Hematopoietic multipotent progenitor cell treated with erythropoietin and hydrocortisone succinate and interleukin-3 and kit ligand, for 17 days (in vitro differentiated cells): ENCODE results near the gene CTNND2.
"Not testable (repeated sequence)": the region's sequence is repeated elsewhere in the genome, so short reads cannot be mapped to it uniquely, and the experiment has no call there.

Experiments
- DNase-seq: peaks from one replicate; pipeline ENCODE4 v3.0.0-alpha.2; 2015; ENCODE audit warnings: low spot score

Gene CTNND2

DNA sequence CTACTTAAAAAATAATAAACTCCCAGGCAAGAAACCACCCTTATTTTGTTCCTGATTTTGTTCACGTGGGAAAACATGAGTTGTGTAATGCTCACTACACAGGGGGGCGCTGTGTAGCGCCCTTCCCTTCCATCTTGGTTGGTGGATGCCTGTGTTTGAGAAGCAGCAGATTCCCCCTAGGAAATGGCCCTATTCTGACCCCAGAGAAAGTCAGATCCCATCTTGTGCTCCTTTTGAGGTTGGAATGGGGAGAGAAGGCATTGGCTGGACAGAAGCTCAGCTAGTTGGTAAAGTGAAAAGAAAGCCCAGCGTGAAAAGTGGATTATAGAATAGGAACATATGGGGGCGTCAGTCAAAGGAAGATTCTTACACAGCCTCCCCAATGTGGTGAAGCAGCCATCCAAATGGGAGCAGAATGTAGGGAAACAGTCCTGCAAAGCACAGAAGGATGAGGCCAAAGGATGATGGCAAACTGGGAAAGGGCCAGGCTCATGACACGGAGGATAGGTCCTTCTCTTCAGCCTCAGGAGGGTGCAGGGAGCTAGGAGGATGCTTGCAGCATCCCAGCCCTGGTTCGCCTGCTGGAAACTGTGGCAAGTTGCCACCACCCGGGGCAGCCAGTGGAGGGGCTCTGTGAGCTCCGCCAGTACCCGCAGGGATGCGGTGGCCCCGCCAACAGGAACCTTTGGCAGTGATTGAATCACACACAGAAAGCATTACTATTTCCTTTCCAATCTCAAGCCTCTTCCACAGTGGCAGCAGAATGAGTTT, 829.0 kb downstream of the CTNND2 start:
- DNase-seq: no peak

GRCh38 chr5:11072568-11072967, 831.7 kb downstream of the CTNND2 start:
- no peak for DNase-seq

DNA sequence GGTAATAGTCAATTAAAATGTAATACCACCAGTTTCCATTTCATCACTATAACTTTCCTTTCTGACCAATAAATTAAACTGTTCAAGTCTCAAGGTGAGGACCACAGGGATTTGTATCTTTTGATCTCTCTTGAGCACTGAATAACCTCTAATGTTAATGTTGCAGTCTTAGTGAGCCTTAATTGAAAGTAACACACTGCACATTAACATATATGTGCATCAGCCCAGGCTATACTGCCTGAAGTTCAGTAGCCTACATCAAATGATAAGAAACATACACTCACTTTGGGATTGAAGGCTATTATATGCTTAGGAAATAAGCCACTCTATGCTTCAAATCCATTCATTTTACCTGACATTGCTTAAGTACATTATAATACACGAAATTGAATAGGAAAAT, 832.2 kb downstream of the CTNND2 start:
- DNase-seq: no peak

DNA sequence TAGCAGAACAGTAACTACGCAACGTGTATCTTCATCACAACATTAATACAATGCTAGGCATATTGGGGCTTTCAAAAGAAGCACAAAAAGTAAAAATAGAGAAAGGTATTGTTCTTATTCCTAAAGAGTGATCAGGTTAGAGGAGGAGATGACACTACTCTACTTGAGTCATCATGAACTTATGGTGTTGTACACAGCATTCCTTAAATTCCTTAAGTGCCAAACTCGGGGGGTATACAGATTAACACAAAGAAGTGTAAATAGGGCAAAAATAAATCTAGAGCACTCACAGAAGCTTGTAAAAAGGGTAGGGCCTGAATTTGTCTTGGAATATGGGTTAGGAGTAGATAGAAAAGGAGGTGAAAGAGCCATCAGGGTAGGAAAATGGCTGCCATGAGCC, 835.2 kb downstream of the CTNND2 start:
- no peak for DNase-seq

GRCh38 chr5:11065723-11066122, 838.5 kb downstream of the CTNND2 start:
- DNase-seq: not testable (repeated sequence)

DNA sequence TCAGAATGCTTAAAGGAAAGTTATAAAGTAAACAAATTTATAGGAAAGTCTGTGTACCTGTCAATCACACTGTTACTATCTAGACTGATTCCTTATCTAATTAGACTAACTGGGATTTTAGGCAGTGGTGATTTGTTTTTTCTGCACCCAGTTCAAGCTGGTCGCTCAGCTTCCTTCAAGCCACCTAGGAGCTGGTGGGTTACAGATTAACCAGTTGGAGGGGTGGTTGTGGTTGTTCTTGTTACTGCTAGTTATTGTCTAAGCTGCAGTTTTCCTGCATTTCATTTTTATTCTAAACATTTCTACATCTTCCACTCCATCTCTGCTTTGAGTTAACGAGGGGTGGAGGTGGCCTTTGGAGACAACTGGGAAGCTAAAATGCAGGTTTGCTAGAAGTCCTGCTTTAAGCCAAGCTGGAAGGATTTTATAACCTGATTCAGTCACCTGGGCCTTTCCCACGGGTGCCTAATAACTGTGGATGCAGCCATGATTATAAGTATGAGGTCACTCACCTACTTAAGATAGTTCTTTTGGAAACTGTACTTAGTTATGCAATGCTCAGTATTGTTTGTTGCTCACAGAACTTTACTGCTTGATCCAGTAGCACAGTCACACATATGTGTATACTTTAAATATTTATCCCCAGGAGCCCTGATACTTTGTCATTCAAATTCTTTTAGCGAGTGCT, 839.3 kb downstream of the CTNND2 start:
- no peak for DNase-seq

- DNase-seq: no peak
Measured at GRCh38 chr5:11062397-11062796, 841.8 kb downstream of the CTNND2 start.

- no peak for DNase-seq
Measured at GRCh38 chr5:11056560-11056959, 847.7 kb downstream of the CTNND2 start.

DNA sequence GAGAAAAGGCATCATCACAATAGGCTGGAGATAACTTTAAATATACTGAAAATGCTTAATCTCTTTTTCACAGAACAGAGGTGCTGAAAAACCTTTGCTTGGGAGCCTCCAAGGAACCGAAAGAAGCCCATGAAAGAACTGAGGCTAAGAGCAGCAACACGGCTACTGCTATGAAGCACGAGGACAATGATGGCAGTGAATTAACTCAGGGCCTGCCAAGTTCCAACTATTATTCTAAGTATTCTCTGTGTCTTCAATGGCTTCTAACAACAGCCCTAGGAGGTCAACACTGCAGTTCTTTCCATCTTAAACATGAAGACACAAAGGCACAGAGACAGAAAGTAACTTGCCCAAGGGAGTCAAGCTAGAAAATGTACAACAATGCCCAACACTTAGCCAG, 850.2 kb downstream of the CTNND2 start:
- no peak for DNase-seq

DNA sequence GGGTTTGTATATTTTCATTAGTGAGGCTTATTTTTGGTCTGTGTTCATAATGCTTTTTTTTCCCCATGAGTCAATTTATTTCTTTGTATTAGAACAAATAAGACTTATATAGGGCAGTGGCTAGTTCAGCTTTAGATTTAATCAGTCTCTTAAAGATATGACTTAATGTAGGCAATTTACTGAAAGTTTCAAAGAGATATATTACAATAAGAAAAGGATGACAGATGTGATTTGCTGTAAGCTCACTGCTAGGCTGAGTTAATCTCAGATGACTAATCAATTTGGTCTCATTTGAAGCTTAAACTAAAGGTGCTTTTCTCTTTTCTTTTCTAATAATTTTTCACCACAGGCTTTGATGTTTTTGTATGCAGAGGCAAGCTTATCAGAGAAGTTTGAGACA, 851.4 kb downstream of the CTNND2 start:
- no peak for DNase-seq

- DNase-seq: no peak
Measured at GRCh38 chr5:11050596-11051304, 853.5 kb downstream of the CTNND2 start.

DNA sequence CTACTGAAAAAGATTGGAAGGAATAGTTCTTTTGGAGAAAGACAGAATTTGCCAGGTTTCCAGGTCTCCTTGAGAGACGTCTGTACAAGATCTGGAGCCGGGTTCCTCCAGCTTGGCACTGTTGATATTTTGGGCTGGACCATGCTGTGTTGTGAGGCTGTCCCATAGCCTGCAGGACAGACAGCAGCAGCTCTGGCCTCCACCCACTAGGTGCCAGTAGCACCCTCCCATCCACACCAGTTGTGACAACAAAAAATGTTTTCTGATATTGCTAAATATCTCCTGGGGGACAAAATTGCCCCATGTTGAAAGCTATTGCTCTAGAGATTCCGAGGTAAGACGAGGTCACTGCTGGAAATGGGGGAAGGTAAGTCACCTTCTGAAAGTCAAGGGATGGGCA, 855.5 kb downstream of the CTNND2 start:
- DNase-seq: no peak

- no peak for DNase-seq
Measured at GRCh38 chr5:11047625-11048024, 856.6 kb downstream of the CTNND2 start.

- DNase-seq: no peak
Measured at GRCh38 chr5:11047030-11047429, 857.2 kb downstream of the CTNND2 start.

DNA sequence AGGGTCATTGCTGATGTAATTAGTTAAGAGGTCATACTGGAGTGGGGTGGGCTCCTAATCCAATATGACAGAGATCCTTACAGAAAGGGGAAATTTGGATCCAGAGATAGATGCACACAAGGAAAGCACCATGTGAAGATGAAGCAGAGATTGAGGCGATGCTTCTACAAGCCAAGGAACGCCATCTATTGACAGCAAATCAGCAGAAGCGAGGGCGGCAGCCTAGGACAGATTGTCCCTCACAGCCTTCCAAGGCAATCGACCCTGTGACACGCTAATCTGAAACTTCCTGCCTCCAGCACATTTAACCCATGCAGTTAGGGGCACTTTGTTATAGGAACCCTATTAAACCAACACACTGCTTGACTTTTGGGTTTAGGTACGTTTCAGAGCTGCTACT, 858.1 kb downstream of the CTNND2 start:
- no peak for DNase-seq

DNA sequence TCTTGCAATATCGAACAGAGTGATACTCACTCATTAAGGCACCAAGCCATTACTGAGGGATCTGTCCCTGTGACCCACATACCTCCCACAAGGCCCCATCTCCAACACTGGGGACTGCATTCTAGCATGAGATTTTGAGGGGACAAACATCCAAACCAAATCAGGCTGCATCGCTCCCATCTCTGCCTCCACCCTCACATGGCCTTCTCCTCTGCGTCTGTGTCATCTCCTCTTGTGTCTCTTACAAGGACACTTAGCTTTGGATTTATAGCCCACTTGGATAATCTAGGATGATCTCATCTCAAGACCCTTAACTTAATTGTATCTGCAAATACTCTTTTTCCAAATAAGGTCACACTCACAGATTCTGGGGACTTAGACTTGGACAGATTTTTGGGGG, 858.8 kb downstream of the CTNND2 start:
- no peak for DNase-seq

- DNase-seq: no peak
Measured at GRCh38 chr5:11044581-11044980, 859.7 kb downstream of the CTNND2 start.

GRCh38 chr5:11043881-11044280, 860.4 kb downstream of the CTNND2 start:
- no peak for DNase-seq

DNA sequence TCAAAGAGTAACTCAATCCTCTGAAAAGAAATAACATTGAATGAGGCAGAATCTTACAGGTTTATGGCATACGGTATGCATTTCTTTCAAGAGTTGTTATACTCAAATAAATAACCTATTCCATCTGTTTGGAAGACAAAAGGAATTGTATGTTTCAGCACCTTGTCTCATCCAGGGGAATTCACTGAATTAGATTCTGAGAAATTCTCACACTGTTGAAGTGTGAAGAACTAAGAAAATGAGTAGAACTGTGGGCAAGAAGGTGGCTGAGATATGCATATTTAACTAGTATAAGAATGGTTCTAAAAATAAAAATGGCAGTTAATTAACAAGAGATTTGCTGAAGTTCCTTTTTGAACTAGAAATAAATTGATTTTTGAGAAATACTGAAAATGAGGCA, 863.9 kb downstream of the CTNND2 start:
- no peak for DNase-seq

DNA sequence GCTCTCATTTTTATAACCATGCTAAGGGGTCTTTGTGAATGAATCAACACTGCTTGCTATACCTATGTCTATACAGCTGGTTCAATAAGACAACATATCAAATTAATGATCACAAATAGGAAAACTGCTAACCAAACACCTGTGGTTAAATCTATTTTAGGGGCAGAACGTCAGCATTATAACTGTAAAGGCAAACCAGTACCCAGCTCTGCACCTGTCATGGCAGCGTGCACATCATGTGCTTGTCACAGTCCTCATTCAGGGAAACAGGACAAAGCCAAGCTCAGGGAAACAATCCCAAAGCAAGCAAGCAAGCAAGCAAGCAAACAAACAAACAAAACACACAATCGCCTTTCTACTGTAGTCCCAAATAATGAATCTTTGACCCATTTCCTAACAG, 865.5 kb downstream of the CTNND2 start:
- DNase-seq: no peak

DNA sequence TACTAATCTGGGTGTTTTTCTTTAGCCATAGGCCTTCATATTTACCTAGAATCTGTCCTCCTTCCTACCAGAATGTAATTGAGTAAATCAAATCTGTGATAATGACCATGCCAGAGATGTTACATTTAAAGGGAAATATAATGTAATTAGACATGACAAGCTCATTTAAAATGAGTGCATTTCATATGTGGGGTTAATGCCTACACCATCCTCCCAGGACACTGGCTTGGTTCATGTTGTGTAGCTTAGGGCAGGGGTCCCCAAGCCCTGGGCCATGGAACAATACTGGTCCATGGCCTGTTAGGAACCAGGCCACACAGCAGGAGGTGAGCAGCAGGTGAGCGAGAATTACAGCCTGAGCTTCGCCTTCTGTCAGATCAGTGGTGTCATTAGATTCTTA, 866.3 kb downstream of the CTNND2 start:
- DNase-seq: no peak

DNA sequence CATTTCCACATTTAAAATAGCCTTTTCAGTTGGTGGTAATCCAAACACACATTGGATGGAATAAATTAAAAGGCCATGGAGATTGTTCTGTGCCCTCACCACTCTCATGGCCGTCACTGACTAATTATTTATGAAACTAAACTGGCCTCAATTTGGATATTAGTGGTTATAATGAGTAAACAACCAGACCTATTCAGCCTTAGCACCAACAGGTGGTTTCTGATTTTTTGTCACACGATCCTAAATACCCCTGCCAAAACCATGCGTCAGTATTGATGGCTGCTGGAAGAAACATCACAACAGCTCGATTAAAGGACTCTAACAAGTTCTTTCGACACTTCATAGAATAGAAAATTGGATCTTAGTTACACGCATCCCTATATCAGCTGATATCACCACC, 867.2 kb downstream of the CTNND2 start:
- DNase-seq: no peak

GRCh38 chr5:11030671-11031070, 873.6 kb downstream of the CTNND2 start:
- DNase-seq: no peak
